BJ (cell line): ENCODE measurements around the gene FNDC3B. TPM values are rescaled to one million over a fixed set of nuclear protein-coding genes. Genes with fewer than 3 reads are reported as not detected.
"Not testable (repeated sequence)": the region's sequence is repeated elsewhere in the genome, so short reads cannot be mapped to it uniquely, and the experiment has no call there.

Experiments
- CTCF ChIA-PET: fragments of 350-600 bp; formaldehyde crosslinking; extraction: SDS; loops from one replicate; lab custom pipeline; 2021; ENCODE audit warnings: antibody characterized with exemption, inconsistent platforms; lab: Yijun Ruan, JAX
- POLR2A ChIA-PET: fragments of 300-600 bp; sonication (Branson Sonifier 250); formaldehyde crosslinking; extraction: SDS; loops from one replicate; lab custom pipeline; 2021; ENCODE audit warnings: antibody characterized with exemption; lab: Charles Lee
- DNase-seq: peaks from one replicate; pipeline ENCODE4 v3.0.0-alpha.2; 2011; ENCODE audit warnings: low read depth
- H3K27me3 ChIP-seq: 2 replicates; pipeline ENCODE4 v1.6.0; 2011; ENCODE audit warnings: low read length; ENCODE audit not compliant: control insufficient read depth, insufficient read depth
- H3K36me3 ChIP-seq: 2 replicates; pipeline ENCODE4 v1.5.1; 2011; ENCODE audit warnings: low read length; ENCODE audit not compliant: control insufficient read depth, insufficient read depth
- H3K4me3 ChIP-seq: 2 replicates; pipeline ENCODE4 v1.5.1; 2011; ENCODE audit warnings: low read depth, mild to moderate bottlenecking, control low read depth, low read length
- CTCF ChIP-seq: IDR thresholded peaks from 2 replicates; pipeline ENCODE4 v1.5.1; 2011; ENCODE audit warnings: low read depth, mild to moderate bottlenecking, control low read depth, inconsistent platforms, low read length, moderate library complexity; ENCODE audit not compliant: insufficient read depth
- polyA plus RNA-seq: library from polyadenylated mRNA; depleted of rRNA; stranded (reverse); fragments of >200 nt; gene quantifications from 2 replicates; pipeline ENCODE4 v1.2.3, GENCODE V29; 2011

The FNDC3B gene
- polyA plus RNA-seq, 1 experiment = 28.6 TPM

GRCh38 chr3:172235698-172236097, 196.3 kb downstream of the FNDC3B start:
- DNase-seq = no peak
- ChIA-PET CTCF (no interaction called here), POLR2A (no interaction called here)
- peaks cover 8% of the 10 kb centered on the region for H3K36me3 ChIP-seq
- H3K27me3 ChIP-seq = no peaks in the 10 kb centered on the region
- no peak overlapping the region for H3K4me3 ChIP-seq
- no peak for TF ChIP-seq CTCF

DNA sequence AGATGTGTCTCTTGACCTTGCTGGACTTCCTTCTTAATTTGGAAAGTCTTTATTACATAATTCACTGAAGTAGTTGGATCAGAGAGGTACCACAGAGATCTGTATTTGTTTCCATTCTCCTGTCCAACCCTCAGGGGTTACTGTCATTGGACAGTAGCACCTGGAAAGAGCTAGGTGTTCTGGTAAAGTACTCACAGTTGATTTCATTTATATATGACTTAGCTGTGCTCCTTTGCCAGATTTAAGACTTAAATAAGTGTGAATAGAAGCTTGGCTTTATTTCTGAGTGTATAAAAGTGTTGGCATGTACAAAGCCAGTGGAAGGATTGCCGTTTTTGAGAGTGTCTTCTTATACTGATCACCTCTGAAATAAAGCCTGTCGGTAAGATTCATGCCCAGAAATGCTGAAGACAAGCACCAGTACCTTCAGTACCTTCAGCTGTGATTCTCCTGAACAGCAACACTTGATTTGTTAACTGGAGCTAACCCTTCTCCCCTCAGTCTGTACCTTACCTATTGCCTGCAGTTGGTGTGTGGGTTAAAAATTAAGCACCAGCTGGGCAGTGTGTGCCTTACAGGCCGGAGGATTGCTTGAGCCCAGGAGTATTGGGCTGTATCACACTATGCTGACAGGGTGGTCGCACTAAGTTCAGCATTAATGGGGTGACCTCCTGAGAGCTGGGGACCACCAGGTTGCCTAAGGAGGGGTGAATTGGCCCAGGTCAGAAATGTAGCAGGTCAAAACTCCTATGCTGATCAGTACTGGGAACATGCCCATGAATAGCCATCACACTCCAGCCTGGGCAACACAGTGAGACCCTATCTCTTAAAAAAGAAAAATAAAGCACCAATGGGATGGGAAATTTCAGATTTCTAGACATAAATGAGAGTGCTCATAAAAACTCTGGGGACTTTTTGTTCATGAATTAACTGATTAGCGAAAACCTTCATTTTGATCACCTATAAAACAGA, 197.7 kb downstream of the FNDC3B start:
- H3K27me3 ChIP-seq = no peaks in the 10 kb centered on the region
- CTCF ChIA-PET = interaction anchor here (0.5 kb wide), 1 partner anchor 266 kb away, joined by 3 read pairs; no protein-coding TSS in a partner anchor
- H3K4me3 ChIP-seq = no peak overlapping the region
- no peak for TF ChIP-seq CTCF
- POLR2A ChIA-PET = no interaction called here
- DNase-seq = no peak
- H3K36me3 ChIP-seq = peaks cover 7% of the 10 kb centered on the region

GRCh38 chr3:172238188-172238587, 198.8 kb downstream of the FNDC3B start:
- H3K4me3 ChIP-seq = no peak overlapping the region
- ChIA-PET CTCF (no interaction called here), POLR2A (no interaction called here)
- no peak for TF ChIP-seq CTCF
- H3K27me3 ChIP-seq = no peaks in the 10 kb centered on the region
- peaks cover 8% of the 10 kb centered on the region for H3K36me3 ChIP-seq
- DNase-seq = no peak

GRCh38 chr3:172239218-172239790, 199.9 kb downstream of the FNDC3B start:
- ChIA-PET CTCF (no interaction called here), POLR2A (no interaction called here)
- TF ChIP-seq CTCF = no peak
- Histone ChIP-seq H3K36me3 (peaks cover 7% of the 10 kb centered on the region), H3K27me3 (no peaks in the 10 kb centered on the region), H3K4me3 (no peak overlapping the region)
- DNase-seq = no peak

DNA sequence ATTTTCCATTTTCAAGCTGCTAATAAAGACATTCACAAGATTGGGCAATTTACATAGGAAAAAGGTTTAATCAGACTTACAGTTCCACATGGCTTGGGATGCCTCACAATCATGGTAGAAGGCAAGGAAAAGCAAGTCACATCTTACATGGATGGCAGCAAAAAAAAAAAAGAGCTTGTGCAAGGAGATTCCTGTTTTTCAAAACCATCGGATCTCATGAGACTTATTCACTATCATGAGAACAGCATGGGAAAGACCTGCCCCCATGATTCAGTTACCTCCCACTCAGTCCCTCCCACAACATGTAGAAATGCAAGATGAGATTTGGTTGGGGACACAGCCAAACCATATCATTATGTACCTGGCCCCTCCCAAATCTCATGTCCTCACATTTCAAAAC, 202.0 kb downstream of the FNDC3B start:
- CTCF ChIA-PET = no interaction called here
- Histone ChIP-seq H3K4me3 (no peak overlapping the region), H3K36me3 (peaks cover 9% of the 10 kb centered on the region), H3K27me3 (no peaks in the 10 kb centered on the region)
- no peak for DNase-seq
- no peak for TF ChIP-seq CTCF
- POLR2A ChIA-PET = interaction anchor here (0.7 kb wide), 1 partner anchor 15 kb away, joined by 3 read pairs; no protein-coding TSS in a partner anchor

GRCh38 chr3:172242471-172242870, 203.1 kb downstream of the FNDC3B start:
- CTCF ChIA-PET = not testable (repeated sequence)

DNA sequence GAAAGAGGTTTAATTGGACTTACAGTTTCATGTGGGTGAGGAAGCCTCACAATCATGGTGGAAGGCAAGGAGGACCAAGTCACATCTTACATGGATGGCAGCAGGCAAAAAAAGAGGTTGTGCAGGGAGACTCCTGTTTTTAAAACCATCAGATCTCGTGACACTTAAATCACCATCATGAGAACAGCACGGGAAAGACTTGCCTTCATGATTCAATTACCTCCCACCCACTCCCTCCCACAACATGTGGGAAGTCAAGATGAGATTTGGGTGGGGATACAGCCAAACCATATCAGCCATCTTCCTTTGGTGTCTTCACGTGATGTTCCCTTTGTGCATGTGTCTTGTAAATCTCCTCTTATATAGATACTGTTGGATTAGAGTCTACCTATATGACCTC, 204.0 kb downstream of the FNDC3B start:
- POLR2A ChIA-PET = not testable (repeated sequence)

More at GRCh38 chr3:172242471-172242870, 203.1 kb downstream of the FNDC3B start:
- H3K27me3 ChIP-seq, H3K4me3 ChIP-seq, H3K36me3 ChIP-seq, DNase-seq, POLR2A ChIA-PET: not testable (repeated sequence)

More for the DNA sequence above, 204.0 kb downstream of the FNDC3B start:
- DNase-seq, CTCF ChIA-PET, H3K4me3 ChIP-seq, H3K27me3 ChIP-seq: not testable (repeated sequence)
- H3K36me3 ChIP-seq = peaks cover 12% of the 10 kb centered on the region
